Measurements from ENCODE around the gene CTU1.

Gene CTU1

DNA sequence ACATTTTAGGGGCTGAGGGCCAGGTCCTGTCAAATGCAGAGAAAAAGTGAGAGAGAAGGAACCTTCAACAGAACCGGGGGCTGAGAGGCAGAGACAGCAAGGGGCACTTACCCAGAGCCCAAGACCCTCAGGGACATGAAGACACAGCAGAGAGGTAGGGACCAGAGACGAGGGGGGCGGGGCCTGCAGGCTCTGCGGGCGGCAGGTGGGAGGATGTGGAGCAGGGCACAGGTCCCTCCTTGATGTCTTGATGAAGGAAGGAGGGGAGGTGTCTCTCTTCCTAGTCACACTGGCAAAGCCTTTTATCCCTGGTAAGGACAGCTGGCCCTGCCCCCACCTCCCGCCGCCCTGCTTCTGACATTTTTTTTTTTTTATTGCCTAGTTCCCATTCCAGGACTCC, 25.6 kb downstream of the CTU1 start, which contains the start of gene KLK14:
Gene KLK14 (minus strand): TSS at position 277 of the 400 bp plus-strand sequence. CDS start 273 bp downstream, at position 4.
- no peak for DNase-seq (ENCODE audit: low read depth)

DNA sequence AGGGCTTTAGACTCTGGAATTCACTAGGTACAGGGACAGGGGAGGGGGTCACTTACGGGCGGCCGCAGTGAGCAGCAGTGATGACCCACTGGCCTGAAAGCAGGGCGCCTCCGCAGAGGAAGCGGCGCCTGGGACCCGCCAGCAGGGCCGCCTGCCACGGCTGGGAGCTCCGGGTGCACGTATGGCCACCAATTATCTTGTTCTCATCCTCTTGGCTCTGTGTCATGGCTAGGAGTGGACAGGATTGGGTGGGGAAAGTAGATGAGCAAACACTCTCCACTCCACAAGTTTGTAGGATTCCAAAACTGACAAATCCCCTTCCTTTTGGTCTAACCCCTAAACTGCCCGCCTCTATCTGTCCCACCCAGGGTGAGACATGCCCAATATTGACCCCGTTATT, 26.7 kb downstream of the CTU1 start:
- no peak for DNase-seq (ENCODE audit: low read depth)

DNA sequence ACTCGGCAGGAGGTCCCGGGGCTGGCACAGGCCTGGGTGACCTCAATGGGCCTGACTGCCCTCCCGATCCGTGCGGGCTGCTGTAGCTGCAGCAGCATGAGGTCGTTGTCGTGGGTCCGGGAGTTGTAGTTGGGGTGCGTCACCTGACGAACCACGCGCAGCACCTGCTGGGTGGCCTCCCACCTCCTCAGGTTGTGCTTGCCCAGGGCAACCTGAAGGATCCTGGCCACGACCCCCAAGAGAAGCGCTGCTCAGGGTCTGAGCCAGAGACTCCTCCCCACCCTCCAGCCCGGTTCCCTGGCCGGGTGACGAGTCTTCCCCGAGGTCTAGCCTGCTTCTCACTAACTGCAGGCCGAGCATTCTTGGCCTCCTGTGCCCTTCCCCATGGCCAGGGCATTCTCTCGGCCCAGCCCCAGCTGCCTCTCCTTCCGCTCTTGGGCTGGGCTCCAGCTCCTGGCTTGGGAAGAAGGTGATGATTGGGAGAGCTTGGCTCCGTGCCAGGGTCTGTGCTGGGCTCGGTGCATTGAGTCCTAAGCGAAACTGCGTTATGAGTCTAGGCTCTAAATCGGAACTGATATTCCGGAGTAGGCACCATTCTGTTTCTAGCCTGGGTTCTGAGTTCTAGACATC, 28.6 kb downstream of the CTU1 start:
- no peak for DNase-seq (ENCODE audit: low read depth)

DNA sequence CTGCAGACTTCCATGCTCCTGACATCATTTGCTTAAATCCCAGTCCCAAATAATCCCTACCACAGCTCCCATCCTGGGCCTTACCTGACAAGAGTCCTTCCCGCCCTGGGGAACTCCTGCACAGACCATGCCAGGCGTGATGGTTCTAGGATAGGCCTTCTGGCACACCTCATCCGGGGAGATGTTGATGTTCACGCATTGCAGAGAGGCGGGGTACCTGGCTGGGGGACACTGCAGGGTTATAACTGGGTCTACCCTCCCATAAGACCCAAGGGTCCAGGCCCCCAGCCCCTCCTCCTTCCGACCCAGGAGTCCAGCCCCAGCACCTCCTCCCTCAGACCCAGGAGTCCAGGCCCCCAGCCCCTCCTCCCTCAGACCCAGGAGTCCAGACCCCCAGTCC, 29.5 kb downstream of the CTU1 start:
- DNase-seq (ENCODE audit: low read depth): no peak

DNA sequence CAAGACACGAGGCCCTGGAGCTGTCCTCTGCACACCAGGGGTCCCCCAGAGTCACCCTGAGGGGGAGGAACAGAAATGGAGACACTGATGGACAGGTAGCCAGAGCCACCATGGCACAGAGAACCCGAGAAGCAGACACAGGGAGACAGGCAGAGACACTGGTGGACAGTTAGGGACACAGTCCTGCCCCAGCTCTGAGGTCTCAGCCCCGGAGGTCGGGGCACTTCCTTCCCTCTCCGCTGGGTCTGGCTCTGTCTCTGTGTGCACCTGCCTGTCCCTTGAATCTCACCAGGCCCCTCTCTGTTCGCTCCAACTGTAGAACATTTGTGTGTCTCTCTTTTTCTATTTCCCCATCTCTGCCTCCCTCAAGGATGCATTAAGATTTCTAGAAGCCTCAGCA, 30.1 kb downstream of the CTU1 start:
- DNase-seq (ENCODE audit: low read depth): no peak

DNA sequence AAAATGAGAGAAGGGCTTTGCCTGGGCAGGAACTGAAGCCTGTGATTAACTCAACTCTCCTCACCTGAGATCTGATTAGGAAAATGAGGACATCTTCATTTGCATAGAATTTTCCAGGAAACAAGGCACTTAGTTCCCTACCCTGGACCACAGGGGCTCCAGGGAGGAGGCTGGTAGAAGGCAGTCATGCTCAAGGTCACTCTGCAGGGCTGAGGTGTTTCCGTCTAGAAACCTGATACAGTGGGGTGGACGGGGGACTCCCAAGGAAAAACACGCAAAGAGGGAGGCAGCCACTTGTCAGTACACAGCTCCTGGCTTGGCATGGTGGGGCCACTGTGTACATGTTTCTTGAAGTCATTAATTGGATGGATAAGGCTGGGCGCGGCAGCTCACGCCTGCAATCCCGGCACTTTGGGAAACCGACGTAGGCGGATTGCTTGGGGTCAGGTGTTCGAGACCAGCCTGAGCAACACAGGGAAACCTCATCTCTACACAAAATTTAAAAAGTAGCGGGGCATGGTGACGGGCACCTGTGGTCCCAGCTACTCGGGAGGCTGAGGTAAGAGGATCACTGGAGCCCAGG, 31.5 kb downstream of the CTU1 start:
- DNase-seq (ENCODE audit: low read depth): no peak

DNA sequence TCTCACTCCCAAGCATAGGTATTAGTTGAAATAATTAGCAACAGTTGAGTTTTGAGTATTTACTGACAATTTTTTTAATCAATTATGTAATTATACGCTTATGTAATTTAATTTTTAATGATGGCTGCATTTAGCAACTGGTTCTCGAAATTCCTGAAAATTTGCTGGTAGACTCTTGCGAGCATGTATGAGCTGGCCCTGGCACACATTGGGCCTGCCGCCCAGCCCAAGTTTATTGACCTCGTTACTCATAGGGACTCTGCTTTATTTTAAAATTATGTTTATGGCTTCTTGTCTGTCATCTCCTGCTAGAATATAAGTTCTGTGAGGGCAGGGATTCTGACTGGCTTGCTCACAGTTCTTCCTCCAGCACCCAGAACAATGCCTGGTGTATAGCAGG, 32.2 kb downstream of the CTU1 start:
- DNase-seq (ENCODE audit: low read depth): no peak

DNA sequence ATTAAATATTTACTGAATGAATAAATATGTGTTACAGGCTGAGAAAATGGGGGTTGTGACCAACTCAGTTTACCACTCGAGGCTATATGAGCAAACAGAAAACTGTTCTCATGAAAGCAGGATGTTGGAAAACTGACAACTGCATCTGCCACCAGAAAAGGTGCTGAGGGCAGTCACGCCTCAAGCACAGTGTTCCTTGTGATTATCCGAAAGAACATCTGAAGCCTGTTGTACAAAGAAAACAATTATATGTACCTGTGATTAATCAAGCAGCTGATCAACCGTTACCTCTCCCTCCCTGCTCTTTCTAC, 37.2 kb downstream of the CTU1 start:
- DNase-seq (ENCODE audit: low read depth): no peak

DNA sequence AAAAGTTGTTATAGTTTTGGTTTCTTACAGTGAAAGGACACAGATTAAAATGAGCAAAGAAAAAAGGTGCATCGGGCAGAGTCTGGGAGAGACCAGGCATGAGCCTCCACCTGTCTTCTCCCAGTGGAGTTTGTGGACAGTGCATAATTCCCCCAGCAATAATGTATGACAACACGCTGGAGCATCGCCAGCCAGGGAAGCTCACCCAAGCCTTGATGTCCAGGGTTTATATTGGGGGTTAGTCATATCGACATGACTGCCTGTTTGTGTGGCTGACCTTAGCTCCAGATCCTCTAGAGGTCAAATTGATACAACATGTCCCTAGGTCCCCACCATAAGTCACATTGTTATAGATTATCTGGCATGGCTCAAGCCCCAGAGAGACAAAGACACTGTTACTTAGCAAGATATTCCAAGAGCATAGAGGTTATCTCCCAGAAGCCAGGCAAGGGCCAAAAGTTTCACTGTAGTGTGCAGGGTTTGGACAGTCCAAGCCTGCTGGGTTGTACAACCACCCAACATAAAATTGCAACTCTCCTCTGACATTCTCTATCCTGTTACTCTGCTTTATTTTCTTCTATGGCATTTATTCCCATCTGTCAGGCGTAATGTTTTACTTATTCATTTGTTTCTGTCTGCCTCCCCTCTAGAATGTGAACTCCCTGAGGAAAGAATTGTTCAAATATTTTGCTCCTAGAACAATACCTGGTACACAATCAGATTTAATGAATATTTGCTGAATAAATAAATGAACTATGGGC, 37.7 kb downstream of the CTU1 start:
- DNase-seq (ENCODE audit: low read depth): no peak

DNA sequence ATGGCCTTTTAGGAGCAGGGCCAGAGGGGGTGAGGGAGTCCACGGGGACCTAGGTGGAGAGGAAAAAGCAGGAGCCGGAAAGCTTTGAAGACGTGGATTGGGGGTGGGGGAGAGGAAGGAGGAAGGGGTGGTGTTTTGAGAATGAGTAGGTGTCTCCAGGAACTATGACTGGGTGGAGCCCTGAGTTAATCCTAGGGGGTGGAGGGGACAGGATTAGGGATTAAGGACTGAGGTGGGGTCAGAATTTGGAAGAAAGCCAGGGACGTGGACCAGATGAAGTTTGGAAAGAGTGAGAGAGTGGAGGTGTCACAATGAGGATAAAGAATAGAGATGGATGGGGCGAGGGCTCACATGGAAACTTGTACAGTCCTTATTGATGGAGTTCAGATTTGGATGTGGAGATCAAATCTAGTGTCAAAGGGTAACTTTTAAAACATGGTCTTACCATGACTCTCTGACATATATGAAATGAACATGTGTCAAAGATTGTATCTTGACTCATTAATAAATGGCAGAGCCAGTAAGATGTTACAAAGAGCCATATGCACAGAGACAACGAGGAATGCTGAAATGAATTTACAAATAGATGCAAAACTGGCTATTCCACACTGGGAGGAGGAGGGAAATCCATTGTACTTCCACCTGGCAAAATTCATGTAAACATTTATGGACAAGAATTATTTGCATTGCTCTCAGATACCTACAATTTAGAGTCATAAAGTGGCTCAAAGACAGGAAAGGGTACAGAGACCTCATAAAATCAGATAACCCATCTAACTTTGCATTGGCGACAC, 41.6 kb downstream of the CTU1 start:
- no peak for DNase-seq (ENCODE audit: low read depth)

DNA sequence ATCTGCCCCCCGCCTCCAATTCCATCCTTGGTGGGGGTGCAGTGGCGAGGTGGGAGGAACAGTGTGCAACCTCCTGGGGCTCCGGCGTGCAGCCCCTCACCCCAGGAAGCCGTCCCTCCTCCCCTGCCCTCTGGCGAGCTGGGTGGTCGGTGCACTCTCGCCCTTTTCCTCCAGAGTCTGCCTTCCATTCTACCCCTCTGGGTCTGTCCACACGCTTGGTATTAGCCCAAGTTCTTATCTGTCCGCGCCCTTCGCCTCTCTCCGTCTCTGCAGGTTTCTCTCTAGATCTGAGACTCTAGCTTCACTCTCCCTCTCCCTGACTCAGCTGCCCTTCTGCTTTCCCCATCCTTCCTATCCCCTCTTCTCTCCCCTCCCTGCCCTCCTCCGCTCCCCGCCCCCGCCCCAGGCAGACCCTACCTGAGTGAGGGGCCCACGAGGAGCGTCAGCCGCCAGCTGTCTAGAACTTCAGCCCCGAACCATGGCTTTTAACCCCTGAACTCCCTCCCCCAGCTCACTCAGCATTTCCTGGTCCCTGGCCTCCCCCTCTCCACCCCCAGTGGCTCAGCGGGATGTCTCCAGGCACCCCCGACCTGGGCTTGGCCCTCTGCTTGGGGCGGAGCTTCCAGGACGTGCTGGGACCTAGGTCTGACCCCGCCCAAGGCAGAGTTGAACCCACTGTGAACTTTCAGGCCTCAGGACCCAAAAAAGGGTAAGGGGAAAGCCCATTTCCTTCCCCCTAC, 42.8 kb downstream of the CTU1 start:
- no peak for DNase-seq (ENCODE audit: low read depth)

DNA sequence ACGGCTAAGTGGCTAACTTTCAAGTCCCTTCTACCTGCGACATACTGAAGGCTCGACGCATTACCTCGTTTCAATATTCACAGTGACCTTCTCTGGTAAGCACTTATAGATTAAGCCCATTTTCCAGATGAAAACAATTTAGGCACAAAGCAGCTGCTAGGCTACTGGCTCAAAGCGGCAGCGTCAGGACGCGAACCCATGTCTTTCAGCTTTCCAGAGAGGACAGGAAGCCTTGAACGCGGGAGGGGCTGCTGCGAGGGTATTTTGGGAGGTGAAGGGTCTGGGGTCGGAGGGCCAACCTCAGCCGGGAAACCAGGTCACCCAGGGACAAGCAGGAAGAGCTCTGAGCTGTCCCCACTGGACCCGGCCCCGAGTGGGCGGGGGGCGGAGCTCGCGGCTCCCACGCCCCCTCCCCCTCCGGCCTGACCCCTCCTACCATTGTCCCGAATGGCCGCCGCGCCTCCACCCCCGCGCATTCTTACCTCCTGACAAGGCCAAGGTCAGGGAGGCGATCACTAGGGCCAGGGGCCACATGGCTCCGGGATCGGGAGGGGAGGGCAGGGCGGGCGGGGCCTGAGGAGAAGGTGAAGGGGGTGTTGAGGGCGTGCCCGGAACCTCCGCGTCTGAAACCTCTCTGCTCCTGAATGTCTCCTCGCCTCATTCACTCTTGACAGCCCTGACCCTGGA, 43.5 kb downstream of the CTU1 start, which contains the start of gene KLK13:
Gene KLK13 (minus strand): TSS at position 559 of the 687 bp plus-strand sequence. CDS start 25 bp downstream, at position 534.
- DNase-seq (ENCODE audit: low read depth): no peak

DNA sequence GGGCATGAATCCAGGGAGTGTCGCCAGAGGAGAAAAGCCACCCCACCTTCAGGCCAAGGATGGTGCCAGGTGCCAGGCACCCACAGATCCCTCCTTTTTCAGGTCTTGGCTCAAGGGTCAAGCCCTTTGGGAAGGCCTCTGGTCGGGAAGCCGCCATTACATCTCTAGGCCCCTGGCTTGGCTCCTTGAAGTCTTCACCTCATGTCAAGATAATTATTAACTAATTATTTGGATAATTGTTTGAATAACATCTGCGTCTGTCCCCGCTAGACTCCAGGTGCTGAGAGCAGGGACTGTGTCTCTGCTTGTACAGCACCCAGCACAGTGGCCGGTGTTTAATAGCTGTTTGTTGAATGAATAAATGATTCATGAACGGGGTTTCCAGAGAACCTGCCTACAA, 44.5 kb downstream of the CTU1 start:
- no peak for DNase-seq (ENCODE audit: low read depth)

DNA sequence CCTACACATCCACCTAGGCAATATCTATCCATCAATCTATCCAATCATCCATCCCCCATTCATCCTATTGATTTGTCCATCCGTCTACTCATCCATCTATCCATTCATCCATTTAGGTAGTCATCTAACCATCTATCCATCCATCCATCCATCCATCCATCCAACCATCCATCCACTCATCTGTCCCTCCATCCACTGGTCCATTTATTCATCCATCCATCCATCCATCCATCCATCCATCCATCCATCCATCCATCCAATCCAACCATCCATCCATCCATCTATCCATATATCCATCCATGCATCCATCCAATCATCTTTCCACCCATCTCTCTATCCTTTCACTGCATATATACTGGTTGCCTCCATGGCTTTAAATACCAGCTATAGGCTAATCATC, 47.2 kb downstream of the CTU1 start:
- DNase-seq (ENCODE audit: low read depth): no peak

DNA sequence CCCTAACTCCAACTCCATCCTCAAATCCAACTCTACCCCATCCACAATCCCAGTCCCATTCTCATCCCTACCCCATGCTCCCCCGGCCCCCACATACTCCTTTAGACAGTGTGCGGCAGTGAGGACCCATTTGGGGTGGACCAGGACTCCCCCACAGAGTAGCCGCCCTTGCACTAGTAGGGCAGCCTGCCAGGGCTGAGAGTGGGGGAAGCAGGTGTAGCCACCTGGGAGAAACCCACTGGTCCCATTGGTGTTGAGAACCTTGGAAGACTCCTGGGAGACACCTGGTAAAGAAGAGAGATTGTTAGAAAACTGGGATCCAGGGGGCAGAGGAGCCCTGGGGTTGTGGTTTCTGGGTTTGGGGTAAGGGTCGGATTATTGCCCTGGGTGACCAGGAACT, 47.9 kb downstream of the CTU1 start:
- no peak for DNase-seq (ENCODE audit: low read depth)

DNA sequence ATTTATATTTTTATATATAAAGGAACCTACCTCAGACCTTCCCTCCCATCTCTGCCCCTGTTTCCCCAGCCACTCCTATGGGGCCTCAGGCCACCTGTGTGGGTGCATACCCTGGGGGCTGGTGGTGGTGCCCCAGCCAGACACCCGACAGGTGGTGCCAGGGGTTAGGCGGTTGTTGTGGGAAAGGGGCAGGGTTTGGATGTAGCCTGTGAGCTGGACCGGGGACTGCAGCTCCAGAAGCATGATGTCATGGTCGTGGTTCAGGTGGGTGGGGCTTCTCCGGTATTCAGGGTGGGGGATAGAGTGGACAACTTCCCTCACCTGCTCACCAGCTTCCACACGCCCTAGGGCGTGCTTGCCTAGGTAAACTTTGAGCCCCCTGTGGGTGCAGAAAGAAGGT, 48.5 kb downstream of the CTU1 start:
- no peak for DNase-seq (ENCODE audit: low read depth)

DNA sequence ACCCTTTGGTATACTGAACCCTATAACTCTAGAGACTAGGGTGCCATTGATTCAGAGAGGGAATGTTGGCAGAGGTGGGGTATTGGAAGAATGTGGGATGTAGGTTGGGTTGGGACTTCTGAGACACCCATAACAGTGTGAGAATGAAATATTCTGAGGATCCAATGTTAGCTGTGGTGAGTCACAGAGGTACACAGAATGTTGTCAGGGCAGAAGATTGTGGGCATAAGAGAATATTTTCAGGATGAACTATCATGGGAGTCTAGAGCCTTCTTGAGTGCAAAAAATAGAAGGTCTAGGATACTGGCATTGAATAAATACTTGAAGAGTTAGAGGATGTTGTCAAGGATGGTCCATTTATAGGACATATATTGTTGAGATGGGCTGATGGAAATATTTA, 52.3 kb downstream of the CTU1 start:
- DNase-seq (ENCODE audit: low read depth): no peak

All from fibroblast of the conjunctiva (primary cell).